Measurements from ENCODE around the gene ARG2. TPM values are rescaled to one million over a fixed set of nuclear protein-coding genes. Genes with fewer than 3 reads are reported as not detected.

Gene ARG2
- total and polyA plus RNA-seq, 9 of the 15 experiments (the other 6 are each of a cell fraction or from before 2014, with no cell fraction given) = 6.2 to 75.0 (median 17.8) TPM

GRCh38 chr14:67599698-67600561 lies 19.8 kb upstream of the ARG2 start, which contains the start of gene PIGH (continued):
- TF ChIP-seq NR0B1 (IDR thresholded peaks at IDR 0.05; ENCODE audit: partially characterized antibody) (no peak), TSHZ1 (CRISPR knock-in tag; IDR thresholded peaks at IDR 0.05) (no peak), FIP1L1 (IDR thresholded peaks at IDR 0.05; ENCODE audit: low read depth, low read length, poor library complexity, severe bottlenecking) (peak; percentile 27), CSDE1 (IDR thresholded peaks at IDR 0.05) (no peak), ADNP (tag; IDR thresholded peaks at IDR 0.05) (no peak; the same call in 1 of the 2 replicates), EGR1 (conservative IDR thresholded peaks at IDR 0.05) (peak; percentile 61), FOXJ2 (tag; IDR thresholded peaks at IDR 0.05) (no peak), MYNN (IDR thresholded peaks at IDR 0.05) (no peak), MYNN (CRISPR knock-in tag; IDR thresholded peaks at IDR 0.05) (no peak), PML (IDR thresholded peaks at IDR 0.05; ENCODE audit: low read length) (0 out of 2 replicates have a peak, but pooled peaks have one; percentile 34), PHF20 (IDR thresholded peaks at IDR 0.05; ENCODE audit: partially characterized antibody) (peak; percentile 56), ZFPM2 (CRISPR knock-in tag; IDR thresholded peaks at IDR 0.05) (no peak), GMEB1 (CRISPR knock-in tag; IDR thresholded peaks at IDR 0.05) (no peak; the same call in 1 of the 2 replicates), ATF7 (IDR thresholded peaks at IDR 0.05) (peak; percentile 57; the same call in 1 of the 2 replicates), POLR2AphosphoS5 (IDR thresholded peaks at IDR 0.05; ENCODE audit: control insufficient read depth, insufficient read depth, low read depth, low read length) (0 out of 2 replicates have a peak, but pooled peaks have one; percentile 22), SMC3 (conservative IDR thresholded peaks at IDR 0.05; ENCODE audit: insufficient read depth, low read depth, low read length) (peak; percentile 32; the same call in 1 of the 2 replicates), NFYB (IDR thresholded peaks at IDR 0.05; ENCODE audit: extremely low read depth, insufficient read length) (no peak), KLF13 (tag; IDR thresholded peaks at IDR 0.05; ENCODE audit: borderline replicate concordance, low read depth) (no peak), TAF1 (IDR thresholded peaks at IDR 0.05; ENCODE audit: control insufficient read depth, extremely low read depth, insufficient read depth, low read length, severe bottlenecking) (peak; percentile 58), CBX1 (IDR thresholded peaks at IDR 0.05; ENCODE audit: low read depth) (0 out of 2 replicates have a peak, but pooled peaks have one; percentile 30), RAD21 (CRISPR knock-in tag; conservative IDR thresholded peaks at IDR 0.05 in 1 of 2, IDR thresholded peaks at IDR 0.05 in 1 of 2) (peak; percentile 38 to 53; a peak in 3 of 4 replicates)
